ENCODE measurements around the gene IQGAP3. TPM values are rescaled to one million over a fixed set of nuclear protein-coding genes. Genes with fewer than 3 reads are reported as not detected.

IQGAP3 gene
- total and polyA plus RNA-seq, 2 of the 4 experiments (the other 2 are of a cell fraction), result 12.5 to 13.6 TPM

GRCh38 chr1:156559797-156560385 is 12.5 kb downstream of the IQGAP3 start:
- H3K4me1 ChIP-seq (ENCODE audit: control insufficient read depth, insufficient read depth, low read length), result peaks cover 1% of the 10 kb centered on the region; the same call in 1 of the 2 replicates
- POLR2A ChIA-PET (ENCODE audit: unreplicated experiment), result no interaction called here
- H2AK9ac ChIP-seq (replicated peaks; ENCODE audit: low read depth, low read length, poor library complexity), result no peak overlapping the region
- H3K27me3 ChIP-seq (ENCODE audit: control insufficient read depth, insufficient read depth, low read length), result no peaks in the 10 kb centered on the region
- no peak overlapping the region for H2AFZ ChIP-seq (replicated peaks; ENCODE audit: low read length, poor library complexity)
- no peak; the same call in 1 of the 2 replicates for ATAC-seq (ENCODE audit: low read depth)
- no peak overlapping the region for H2BK15ac ChIP-seq (ENCODE audit: low read depth, low read length)
- dilution Hi-C loops (cut with HindIII; ENCODE audit: low sequenced_read_pairs, unreplicated experiment) (no loop called here), intact Hi-C loops (cut with micrococcal nuclease) (no loop called here), in situ Hi-C loops (cut with MboI; ENCODE audit: low sequenced_read_pairs) (no loop called here)
- no peak overlapping the region for H2BK5ac ChIP-seq (ENCODE audit: low read depth, low read length, poor library complexity, severe bottlenecking)
- peaks cover 29% of the 10 kb centered on the region for H3K36me3 ChIP-seq (ENCODE audit: control insufficient read depth, insufficient read depth, low read length)
- H3K18ac ChIP-seq (ENCODE audit: low read depth, low read length), result no peak overlapping the region
- no peak overlapping the region for H3K4me3 ChIP-seq (ENCODE audit: insufficient read depth, low read depth, low read length)
- H3K79me1 ChIP-seq (ENCODE audit: low read depth in 1 of 2, low read length in 2 of 2), result peaks cover 0 to 2% of the 10 kb centered on the region in 2 experiments; a peak in 1 of 4 replicates
- H4K5ac ChIP-seq (ENCODE audit: low read depth, low read length), result no peak overlapping the region
- no peak overlapping the region for H3K4ac ChIP-seq (ENCODE audit: low read depth, low read length)
- peak; percentile 4 for DNase-seq
- H3K14ac ChIP-seq (replicated peaks; ENCODE audit: low read depth, low read length), result no peak overlapping the region
- no peak overlapping the region for H2BK20ac ChIP-seq (ENCODE audit: low read depth, low read length)
- H4K91ac ChIP-seq (ENCODE audit: insufficient read depth, low read depth, low read length), result no peak overlapping the region
- H3K9ac ChIP-seq (ENCODE audit: low read depth, low read length), result no peak overlapping the region
- no peak overlapping the region for H3K23ac ChIP-seq (ENCODE audit: low read depth, low read length)
- H4K20me1 ChIP-seq (ENCODE audit: insufficient read depth, low read length), result no peaks in the 10 kb centered on the region
- H3K9me1 ChIP-seq (ENCODE audit: insufficient read depth, low read length), result peaks cover 8% of the 10 kb centered on the region
- no peak overlapping the region for H3K56ac ChIP-seq (ENCODE audit: extremely low read depth, insufficient read depth, low read length)
- 100% methylated on average over 1 of the region's 5 CpGs; no CpG with 5 or more reads in 1 of the 2 experiments for whole genome bisulfite sequencing, 2 experiments (ENCODE audit: extremely low coverage in 2 of 2, insufficient read length in 1 of 2)
- CTCF ChIA-PET, result no interaction called here
- H2AK5ac ChIP-seq (ENCODE audit: low read depth, low read length), result no peak overlapping the region
- TF ChIP-seq MAZ (IDR thresholded peaks at IDR 0.05; ENCODE audit: borderline replicate concordance, low read depth, low read length) (no peak), MAFK (IDR thresholded peaks at IDR 0.05; ENCODE audit: low read depth, low read length) (no peak)
- H2BK120ac ChIP-seq (ENCODE audit: low read depth, low read length), result no peak overlapping the region
- no peak overlapping the region for H4K8ac ChIP-seq (ENCODE audit: low read depth in 2 of 2, low read length in 2 of 2)
- no peak overlapping the region for H3K4me2 ChIP-seq (ENCODE audit: low read depth, low read length)
- no TSS peak for BruUV-seq (replicated peaks)
- no peaks in the 10 kb centered on the region for H3K9me3 ChIP-seq (ENCODE audit: control insufficient read depth, insufficient read depth, low read length)
- H3K27ac ChIP-seq (ENCODE audit: insufficient read depth, low read length), result no peak overlapping the region
